ENCODE results near the gene C2orf81.

GRCh38 chr2:74430502-74430901, 9.1 kb upstream of the C2orf81 start:
- TF ChIP-seq CTCF (IDR thresholded peaks at IDR 0.05; ENCODE audit: insufficient read depth, low read length) (no peak), REST (IDR thresholded peaks at IDR 0.05; ENCODE audit: insufficient replicate concordance, low read depth) (no peak)

Data from HL-60 (cell line).